Left hindlimb (tissue), 1 donor: ENCODE measurements around the gene SPON2.
A peak's percentile ranks its signal among the peaks of the same experiment; 100 is the strongest.

Experiments
- DNase-seq: peaks from one replicate; pipeline ENCODE4 v3.0.0-alpha.2; 2018

The SPON2 gene

DNA sequence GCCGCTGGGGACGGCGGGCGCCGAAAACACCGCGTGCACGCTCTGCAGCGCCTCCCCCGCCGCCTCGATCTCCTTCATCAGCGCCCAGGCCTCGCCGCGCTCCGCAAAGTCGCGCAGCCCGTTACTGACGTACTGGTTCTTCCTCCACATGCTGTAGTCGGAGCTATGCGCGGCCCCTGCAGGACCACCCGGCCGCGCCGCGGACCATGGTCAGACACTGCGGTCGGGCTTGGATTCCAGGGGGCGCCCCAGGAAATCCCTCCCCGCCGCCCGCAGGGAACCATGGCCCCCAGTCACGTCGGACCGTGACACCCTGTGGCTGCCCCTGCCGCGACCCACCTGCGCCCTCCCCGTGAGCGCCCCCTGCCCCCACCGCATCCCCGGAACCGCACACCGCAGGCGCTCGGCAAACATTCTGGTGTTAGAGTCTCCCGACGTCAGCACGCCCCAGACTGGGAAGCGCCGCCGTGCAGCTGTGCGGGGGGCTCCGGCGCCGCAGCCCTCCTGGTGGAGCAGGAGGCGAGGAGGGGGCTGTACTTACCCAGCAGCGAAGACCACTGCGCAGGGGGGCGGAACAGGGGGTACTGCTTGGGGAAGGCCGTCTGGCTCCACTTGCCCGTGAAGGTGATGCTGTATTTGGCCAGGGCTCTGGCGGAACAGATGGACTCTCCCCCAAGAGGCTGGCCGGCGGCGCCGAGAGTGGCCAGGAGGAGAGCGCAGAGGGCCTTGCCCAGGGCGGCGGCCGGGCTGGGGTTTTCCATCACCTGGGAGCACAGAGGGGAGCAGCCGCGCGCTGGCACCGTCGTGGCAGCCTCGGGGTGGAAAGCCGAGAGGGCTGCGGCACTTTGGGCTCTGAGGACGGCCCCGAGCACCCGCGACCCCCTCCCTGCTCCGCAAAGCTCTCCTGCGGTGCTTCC lies 814 bp downstream of the SPON2 start:
- no peak for DNase-seq

DNA sequence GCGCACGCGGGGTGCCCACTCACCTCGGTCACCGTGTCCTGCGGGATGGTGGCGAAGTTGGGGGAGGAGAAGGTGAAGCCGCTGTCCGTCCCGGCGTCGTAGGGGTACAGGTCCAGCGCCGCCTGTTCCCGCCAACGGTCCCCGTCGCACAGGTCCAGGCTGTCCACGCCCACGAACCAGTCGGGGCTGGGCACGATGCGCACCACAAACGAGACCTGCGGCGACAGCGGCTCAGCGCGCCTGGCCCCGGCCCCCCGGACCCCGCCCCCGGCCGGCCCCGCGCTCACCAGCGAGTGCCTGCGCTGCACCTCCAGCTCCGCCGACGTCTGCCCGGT lies 1.4 kb downstream of the SPON2 start:
- DNase-seq, result no peak

DNA sequence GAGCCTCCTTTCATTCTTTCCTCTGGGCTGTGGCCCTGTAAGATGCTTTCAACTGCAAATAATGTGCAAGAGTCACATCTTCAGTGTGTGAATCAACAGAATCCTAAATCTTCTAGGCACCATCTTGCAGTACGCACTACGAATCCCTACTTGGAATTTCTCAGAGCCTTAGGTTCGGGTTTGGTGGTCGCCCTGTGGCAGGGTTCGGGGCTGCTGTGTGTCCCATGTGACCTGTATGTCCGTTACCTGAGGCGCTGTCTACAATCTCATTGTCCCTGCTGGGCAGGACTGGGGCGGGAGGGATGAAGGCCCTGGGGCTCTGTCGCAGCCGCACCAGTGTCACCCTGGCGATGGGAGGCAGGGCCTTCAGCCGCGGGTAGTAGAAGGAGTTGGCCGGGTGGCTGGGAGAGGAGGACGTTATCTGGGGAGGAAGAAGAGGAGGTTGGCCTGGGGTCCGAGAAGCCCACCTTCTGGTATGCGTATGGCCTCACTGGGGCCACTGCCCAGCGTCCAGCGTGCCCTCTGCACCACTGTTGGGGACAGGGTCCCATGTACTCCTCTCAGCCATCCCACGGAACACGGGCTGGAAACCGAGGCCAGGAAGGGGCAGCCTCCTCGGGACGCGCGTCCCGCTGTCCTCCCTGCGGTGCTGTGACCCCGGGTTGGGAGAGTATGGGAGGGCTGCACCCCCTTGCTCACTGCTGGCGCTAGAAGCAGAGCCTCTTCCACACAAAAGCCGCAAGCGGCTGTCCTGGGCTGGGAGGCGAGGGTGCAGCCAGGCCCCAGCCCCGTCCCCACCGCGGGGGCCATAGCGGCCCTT lies 2.0 kb downstream of the SPON2 start:
- no peak for DNase-seq

DNA sequence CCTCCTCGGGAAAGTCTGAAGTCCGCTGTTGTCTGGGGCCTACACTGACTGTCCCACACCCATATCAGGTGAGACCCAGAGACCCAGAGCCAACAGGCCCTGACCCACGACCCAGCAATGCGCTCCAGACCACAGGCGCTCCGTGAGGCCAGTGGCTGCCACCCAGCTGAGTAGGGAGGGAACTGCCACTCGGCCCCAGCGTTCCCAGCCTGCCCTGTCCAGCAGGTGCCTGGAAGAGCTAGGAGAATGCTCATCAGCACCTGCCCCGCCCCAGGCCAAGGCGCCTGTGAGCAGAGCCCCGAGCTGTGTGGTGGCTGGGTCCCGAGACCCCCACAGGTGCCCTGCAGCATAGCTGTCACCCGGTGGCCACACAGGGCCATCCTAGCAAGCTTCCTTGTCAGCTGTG lies 2.7 kb downstream of the SPON2 start:
- DNase-seq, result no peak

DNA sequence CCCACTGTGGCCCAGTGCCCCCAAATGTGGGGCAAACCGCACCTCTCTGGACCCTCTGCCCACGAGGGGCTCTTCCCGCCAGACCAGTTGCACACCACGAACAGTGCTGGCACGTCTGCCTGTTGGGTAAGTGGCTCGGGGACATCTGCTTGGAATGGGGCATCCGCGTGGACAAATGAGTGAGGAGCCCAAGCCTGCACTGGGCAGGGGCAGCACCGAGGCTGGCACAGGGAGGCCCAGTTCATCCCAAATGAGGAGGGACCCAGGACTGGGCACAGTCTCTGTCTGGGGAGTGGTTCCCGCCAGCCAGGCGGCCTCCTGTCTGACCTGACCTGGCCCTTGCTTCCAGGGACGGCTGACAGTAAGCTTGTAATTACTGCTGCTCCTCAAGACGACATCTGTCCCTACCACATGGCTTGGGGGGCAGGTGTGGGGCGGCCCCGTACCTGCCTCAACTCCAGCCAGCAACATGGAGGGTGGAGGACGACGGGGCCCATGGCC lies 3.2 kb downstream of the SPON2 start:
- no peak for DNase-seq

DNA sequence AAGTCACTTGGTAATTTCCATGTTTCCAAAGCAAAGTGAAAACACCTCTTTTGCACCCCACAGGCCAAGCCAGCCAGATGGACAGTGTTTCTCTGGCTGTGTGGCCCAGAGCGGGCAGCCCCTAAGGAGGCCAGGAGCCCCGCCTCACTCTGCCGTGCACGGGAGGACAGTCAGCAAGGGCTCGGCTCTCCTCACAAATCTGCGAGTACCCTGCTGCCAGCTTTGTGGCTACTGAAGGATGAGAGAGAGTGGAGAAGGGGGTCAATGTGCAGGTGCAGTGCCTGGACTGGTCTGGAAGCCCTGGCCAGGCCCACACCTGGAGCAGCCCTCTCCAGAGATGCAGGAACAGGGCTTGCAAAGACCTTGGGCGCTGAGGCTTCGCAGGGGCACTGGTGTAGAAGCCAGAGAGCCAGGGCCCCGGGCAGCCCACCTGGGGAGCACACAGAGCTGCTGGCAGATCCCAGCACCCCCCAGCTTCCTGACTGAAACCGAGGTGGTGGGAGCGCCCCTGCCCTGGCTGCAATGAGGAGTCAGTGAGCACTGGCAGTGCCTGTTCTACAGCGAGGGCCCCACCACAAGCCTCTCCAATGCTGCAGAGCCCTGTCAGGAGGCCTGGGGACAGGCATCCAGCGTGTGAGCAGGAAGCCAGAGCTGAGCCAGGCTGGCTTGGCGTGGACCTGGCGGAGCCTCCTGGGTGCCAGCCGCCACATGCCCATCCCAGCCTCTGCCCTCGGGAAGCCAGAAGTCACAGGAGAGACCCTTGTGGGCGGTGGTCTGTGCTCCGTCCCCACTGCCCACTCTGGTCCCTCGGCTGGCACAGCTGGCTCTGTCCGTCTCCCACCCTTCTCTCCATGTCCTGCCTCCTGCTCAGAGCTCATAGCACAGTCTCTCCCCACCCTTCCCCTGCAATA lies 3.9 kb downstream of the SPON2 start:
- DNase-seq, result no peak

DNA sequence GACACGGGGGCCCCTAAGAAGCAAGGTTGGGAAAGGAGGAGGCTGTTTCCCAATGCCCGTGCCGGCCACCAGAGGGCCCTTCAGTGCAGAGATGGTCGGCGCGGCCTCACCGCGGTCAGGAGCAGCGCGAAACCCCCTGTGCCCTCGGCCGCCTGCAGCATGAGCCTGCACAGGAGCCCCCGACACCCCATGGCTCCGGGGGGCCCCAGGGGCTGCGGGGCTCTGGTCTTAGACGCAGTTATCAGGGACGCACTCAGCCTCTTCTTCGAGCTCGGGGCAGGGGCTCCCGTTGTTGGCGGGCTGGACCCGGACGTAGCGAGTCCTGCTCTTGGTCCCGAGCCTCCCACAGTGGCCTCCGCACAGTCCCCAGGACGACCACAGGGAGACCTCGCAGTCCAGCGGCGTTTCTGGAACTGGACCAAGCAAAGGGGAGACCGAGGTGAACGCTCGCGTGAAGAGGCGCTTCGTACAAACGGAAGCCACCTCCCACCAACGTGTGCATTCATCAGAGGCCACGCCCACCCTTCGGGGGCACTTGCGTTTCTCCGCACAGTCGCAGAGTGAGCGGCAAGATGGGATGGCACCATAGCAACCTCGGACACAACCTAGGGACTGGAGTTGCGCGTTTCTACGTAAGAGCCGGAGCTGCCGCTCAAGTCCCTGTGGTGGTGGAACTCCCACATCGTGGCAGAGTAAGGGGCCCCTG lies 5.0 kb downstream of the SPON2 start:
- peak; percentile 84 for DNase-seq

DNA sequence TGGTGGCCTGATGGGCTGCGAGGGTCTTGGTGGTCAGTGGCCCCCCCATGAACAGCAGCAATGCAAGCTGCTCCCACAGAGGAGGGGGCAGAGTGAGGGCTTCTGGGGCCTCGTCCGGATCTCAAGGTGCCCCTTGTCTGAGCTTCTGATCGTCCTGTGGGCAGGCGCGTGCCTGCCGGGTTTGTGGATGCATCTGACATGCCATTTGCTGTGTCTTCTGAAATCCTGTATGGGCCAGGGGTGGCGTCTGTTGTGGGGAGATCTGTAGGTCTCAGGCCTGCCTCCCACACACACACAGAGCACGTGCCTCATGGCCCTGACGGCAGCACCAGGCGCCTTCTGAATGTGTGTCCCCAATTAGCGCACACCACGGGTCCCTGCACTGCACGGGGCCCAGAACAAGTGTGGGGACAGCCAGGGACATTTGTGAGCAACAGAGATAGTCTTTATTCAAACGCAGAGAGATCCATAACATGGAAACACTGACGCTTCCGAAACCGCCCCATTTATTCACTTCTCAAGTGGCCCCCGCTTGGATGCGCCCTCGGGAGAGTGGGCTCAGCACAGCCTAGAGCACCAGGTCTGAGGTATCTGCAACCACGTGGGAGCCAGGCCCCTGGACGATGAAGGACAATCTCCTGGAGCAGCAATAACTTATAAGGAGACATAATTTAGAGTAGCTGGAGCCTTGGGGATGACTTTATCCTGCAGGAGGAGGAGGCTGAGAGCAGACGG lies 5.7 kb downstream of the SPON2 start:
- no peak for DNase-seq

DNA sequence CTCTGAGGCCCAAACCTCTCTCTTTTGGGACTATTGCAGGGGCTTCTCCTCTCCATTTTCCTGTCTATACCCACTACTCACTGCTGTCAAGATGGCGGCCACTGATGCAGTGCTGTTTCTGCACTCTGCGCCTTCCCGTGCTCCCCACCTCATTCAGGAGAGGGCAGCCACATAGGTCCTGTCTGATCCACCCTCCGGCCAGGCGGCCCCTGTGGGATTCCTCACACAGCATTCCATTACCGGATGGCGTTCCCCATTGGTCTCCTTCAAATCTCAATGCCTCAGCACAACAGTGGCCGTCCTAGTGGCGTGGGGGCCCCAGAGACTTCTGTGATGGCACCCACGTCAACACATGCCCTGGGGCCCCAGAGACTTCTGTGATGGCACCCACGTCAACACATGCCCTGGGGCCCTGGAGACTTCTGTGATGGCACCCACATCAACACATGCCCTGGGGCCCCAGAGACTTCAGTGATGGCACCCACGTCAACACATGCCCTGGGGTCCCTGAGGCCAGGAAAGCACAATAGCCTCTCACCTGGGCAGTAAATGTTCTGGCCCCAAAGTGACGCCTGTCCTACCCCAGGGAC lies 7.3 kb downstream of the SPON2 start:
- DNase-seq, result no peak

DNA sequence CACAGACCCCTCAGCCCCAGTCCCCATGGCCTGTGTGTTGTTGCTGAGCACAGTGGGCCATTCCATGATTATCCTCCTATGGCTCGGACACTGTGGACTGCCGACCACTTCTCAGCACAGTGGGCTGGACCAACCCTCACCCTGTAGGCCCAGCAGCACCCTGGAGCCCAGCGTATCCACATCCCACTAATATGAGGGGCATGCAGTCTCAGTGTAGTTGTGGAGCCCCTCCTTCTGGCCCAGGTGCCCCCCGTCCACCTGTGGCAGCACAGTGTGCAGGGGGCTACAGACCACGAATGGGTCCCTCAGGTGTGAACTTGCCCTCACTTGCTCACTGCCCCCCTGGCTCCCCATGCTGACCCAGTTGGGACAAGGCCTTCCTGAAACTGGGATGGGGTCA lies 7.9 kb downstream of the SPON2 start:
- DNase-seq, result no peak

DNA sequence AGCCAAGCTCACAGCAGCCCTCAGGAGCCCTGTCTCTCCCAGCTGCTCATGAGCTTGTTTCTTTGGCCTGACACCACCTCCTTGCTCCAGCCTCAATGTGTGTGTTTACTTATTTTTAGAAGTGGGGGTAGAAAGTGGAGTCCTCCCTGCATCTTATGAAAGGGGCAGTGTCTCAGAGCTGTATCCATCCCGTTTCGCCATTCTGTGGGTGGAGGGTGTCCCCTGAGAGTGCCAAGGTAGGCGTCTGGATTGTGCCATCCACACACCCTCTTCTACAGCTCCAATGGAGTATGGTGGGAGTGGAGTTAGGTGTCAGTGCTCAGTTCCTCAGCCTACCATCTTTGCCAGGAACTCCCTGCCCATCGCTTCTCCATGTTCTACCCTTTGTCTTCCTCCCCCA lies 8.3 kb downstream of the SPON2 start:
- DNase-seq, result no peak

DNA sequence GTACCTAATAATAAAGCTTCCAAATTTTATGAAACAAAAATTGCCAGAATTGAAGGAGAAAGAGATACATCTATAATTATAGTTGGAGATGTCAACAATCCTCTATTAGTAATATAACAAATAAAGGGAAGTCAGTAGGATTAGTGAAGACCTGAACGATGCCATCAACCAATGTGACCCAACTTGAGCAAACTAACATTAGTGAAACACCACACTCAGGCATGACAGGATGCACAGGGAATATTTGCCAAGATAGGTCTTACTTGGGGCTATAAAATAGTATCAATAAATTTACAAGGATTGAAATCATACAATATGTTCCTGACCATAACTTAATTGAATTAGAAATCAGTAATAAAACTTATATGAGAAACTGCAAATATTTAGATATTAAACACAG lies 12.0 kb downstream of the SPON2 start:
- no peak for DNase-seq

DNA sequence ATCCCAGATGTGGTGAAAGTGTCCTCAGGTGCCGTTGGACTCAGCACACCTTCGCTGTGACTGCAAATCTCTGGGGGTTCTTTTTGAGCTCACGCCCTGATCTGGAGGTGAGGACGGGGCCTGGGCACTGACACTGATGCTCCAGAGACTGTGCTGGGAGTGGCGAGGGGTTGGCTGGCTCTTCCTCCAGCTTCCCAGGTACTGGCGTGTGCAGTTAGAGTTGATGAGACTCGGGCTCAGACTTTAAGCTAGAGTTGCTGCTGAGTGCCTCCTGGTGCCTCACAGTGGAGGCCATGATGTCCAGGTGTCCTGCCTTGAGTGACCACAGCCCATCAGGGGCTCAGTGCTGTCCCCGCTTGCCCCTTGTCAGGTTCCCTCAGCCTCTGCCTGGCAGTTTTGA lies 16.3 kb downstream of the SPON2 start:
- no peak for DNase-seq

DNA sequence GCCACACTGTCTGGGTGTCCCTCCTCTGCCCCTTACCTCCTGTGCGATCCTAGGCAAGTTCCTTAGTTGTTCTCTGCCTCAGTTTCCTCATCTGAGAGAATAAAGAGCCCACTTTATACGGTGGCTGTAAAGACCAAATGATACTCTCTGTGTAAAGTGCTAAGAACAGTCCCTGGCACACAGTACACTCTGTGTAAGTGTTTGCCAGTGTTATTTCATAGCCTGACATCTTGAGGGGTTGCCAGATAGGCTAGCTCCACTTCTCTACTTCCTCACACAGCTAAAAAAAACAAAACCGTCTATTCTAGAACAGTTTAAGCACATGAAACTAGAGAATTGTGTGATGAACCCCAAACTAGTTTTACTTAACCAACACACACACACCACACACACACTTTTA lies 17.1 kb downstream of the SPON2 start:
- no peak for DNase-seq

DNA sequence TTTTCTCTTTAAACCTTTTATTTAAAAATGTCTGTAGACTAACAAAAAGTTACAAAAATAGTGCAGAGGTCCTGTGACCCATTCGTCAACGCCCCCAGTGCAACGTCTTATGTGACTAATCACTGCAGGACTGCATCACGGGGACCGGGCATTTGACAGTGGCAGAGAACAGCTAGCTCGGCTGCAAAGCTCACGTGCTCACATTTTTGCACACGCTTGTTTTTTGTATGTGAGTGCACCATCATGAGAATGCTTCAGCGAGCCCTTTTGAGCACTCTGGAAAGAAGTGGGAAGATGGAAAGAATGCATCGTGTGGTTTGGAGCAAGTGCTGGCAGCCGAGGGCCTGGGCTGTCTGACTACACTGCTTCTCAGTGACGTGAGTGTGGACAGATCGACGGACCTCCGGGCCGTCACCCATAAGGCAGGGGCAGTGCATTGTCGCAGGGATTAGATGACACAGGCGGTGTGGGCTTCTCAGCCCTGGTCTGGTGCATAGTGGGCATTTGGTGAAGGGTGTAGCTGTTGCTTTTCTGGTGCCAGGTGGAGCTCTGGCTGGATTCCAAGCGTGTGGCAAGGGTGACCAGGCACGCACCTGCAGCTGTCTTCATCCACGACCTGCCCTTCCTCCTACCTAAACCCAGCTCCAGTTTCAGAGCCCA lies 17.7 kb downstream of the SPON2 start:
- DNase-seq, result no peak

DNA sequence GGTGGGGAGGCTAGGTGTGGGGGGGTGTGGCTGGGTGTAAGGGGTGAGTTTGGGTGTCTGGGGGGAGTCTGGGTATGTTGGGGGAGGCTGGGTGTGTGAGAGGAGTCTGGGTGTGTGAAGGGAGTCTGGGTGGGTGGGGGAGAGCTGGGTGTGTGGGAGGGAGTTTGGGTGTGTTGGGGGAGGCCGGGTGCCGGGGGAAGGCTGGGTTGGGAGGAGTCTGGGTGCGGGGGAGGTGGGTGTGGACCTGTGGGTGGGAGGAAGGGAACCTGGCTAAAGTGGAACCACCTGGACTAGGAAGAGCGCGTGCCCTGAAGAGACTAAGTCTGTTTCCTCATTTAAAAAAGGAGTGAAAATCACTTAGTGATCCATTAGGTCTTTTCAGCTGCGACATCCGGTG lies 18.3 kb downstream of the SPON2 start:
- DNase-seq, result no peak

DNA sequence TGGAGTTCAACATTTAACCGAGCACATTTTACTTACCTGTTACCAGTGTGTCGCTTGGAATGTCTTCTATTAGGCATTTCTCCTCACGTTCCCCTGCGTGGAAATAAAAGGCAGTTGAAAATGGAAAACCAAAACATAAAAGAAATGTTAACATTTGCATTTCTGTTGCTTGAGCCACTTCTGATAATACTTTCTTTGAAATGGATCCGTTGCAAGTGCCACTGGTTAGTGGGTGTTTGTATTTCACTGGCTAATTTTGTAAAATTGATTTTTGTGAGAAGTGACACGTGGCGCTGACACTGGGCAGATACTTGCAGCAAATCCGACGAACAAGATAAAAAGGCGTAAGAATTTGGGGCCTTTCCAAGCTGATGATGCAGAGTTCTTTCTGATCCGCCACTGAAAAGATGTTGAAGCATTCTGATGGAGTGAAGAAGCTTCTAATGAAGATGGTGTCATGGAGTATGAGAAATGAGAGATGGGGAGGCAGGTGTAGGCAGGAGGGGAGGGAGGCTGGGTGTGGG lies 18.8 kb downstream of the SPON2 start:
- DNase-seq, result no peak

DNA sequence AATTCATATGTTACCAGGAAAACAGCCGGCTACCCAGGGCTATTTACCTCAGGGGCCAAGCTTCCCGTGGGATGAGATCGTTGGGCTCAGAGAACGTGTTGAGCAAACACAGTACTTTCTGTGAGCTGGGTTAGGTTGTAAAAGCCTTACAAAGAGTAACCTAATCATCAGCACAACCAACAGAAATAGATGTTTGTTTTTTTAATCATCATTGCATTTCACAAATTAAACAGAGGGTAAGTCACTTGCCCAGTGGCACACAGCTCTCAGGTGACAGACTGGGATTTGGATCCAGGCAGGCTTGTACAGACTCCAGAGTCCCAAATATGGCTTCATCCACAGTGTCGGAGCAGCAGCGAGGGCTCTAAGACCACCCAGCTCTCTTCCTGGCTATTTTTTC lies 20.1 kb downstream of the SPON2 start:
- no peak for DNase-seq

DNA sequence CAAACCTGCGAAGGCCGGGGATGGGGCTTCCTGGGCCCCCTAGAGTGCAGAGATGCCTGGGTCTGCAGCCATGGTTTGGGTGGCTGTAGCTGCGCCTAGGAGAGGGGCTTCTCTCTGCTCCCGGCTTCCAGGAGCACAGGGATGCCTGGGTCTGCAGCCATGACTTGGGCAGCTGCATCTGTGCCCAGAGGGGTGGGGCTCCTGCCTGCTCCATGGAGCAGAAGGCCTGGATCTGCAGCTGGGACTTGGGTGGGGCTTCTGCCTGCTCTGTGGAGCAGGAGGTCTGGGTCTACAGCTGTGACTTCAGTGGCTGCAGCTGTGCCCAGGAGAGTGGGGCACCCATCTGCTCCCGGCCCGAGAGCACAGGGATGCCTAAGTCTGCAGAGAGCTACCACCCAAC lies 20.8 kb downstream of the SPON2 start:
- DNase-seq, result no peak

DNA sequence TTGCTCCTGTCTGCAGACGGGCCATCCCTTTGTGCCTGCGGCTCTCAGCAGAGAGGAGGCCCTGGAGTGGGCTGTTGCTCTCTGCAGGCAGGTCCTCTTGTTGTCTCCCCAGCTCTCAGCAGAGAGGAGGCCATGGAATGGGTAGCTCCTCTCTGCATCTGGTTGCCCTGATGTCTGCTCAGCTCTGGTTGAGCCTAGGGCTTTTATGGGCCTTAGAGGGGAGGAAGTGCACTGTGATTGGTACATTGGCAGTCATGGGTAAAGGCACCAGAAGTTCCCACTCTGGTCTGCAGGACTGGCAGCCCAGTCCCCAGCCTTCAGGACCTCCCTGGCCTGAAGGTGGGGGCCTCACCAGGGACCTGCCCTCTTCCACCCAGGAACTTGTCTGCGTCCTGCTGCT lies 21.5 kb downstream of the SPON2 start:
- DNase-seq, result no peak
